Ectodermal cell (in vitro differentiated cells): Measurements from ENCODE around the gene RPL22.

Source experiments
- H3K27ac ChIP-seq: 2 replicates; pipeline ENCODE4 v1.7.0; 2013; ENCODE audit warnings: mild to moderate bottlenecking, low read depth, low read length; ENCODE audit not compliant: insufficient read depth, poor library complexity, severe bottlenecking
- H3K27me3 ChIP-seq: 2 replicates; pipeline ENCODE4 v1.7.0; 2013; ENCODE audit warnings: mild to moderate bottlenecking, low read length; ENCODE audit not compliant: insufficient read depth, control insufficient read depth, poor library complexity, severe bottlenecking
- H3K36me3 ChIP-seq: one replicate; pipeline ENCODE4 v1.7.0; 2013; ENCODE audit warnings: low read length; ENCODE audit not compliant: control insufficient read depth, insufficient read depth
- H3K4me1 ChIP-seq: one replicate; pipeline ENCODE4 v1.7.0; 2013; ENCODE audit warnings: low read length; ENCODE audit not compliant: control insufficient read depth, insufficient read depth
- H3K4me3 ChIP-seq: 2 replicates; pipeline ENCODE4 v1.7.0; 2013; ENCODE audit warnings: low read depth, low read length, control low read depth; ENCODE audit not compliant: insufficient read depth
- H3K9me3 ChIP-seq: 2 replicates; pipeline ENCODE4 v1.7.0; 2013; ENCODE audit warnings: mild to moderate bottlenecking, low read length, moderate library complexity; ENCODE audit not compliant: control insufficient read depth
- WGBS, 2 experiments: methylation state at CpG; one replicate each; pipeline ENCODE4 v1.1.7; 2013; ENCODE audit warnings: missing lambda C conversion rate in 2 of 2; 5-methylcytosine and 5-hydroxymethylcytosine counted together

The RPL22 gene

GRCh38 chr1:6210591-6211355 lies 11.4 kb upstream of the RPL22 start:
- peaks cover 12% of the 10 kb centered on the region for H3K4me1 ChIP-seq

GRCh38 chr1:6209661-6210580 lies 10.5 kb upstream of the RPL22 start:
- H3K27me3 ChIP-seq: peaks cover 52% of the 10 kb centered on the region
- 80 to 82% methylated on average over 17 of the region's 17 CpGs for WGBS, 2 experiments
- H3K4me1 ChIP-seq: peaks cover 12% of the 10 kb centered on the region
- no peaks in the 10 kb centered on the region for H3K9me3 ChIP-seq
- H3K36me3 ChIP-seq: no peaks in the 10 kb centered on the region
- no peak overlapping the region for H3K27ac ChIP-seq
- H3K4me3 ChIP-seq: peak overlapping the region; percentile 32

More at GRCh38 chr1:6210591-6211355, 11.4 kb upstream of the RPL22 start:
- 91 to 94% methylated on average over 29 of the region's 29 CpGs for WGBS, 2 experiments
- Histone ChIP-seq H3K27ac (no peak overlapping the region), H3K9me3 (no peaks in the 10 kb centered on the region), H3K27me3 (peaks cover 44% of the 10 kb centered on the region), H3K36me3 (no peaks in the 10 kb centered on the region), H3K4me3 (no peak overlapping the region)

- WGBS, 2 experiments: 5 to 6% methylated on average over 99 of the region's 99 CpGs
- peak overlapping the region; percentile 32 for H3K4me3 ChIP-seq
These were observed 9.6 kb upstream of the RPL22 start for GRCh38 chr1:6208723-6209660.

GRCh38 chr1:6207921-6208320 lies 8.5 kb upstream of the RPL22 start:
- H3K9me3 ChIP-seq: no peaks in the 10 kb centered on the region
- 89 to 90% methylated on average over 9 to 10 of the region's 10 CpGs for WGBS, 2 experiments
- H3K4me3 ChIP-seq: no peak overlapping the region
- peaks cover 12% of the 10 kb centered on the region for H3K4me1 ChIP-seq
- no peak overlapping the region for H3K27ac ChIP-seq
- peaks cover 53% of the 10 kb centered on the region for H3K27me3 ChIP-seq
- no peaks in the 10 kb centered on the region for H3K36me3 ChIP-seq

More at GRCh38 chr1:6208723-6209660, 9.6 kb upstream of the RPL22 start:
- peaks cover 12% of the 10 kb centered on the region for H3K4me1 ChIP-seq
- H3K27ac ChIP-seq: no peak overlapping the region
- H3K27me3 ChIP-seq: peaks cover 53% of the 10 kb centered on the region
- H3K36me3 ChIP-seq: no peaks in the 10 kb centered on the region
- no peaks in the 10 kb centered on the region for H3K9me3 ChIP-seq

- Histone ChIP-seq H3K36me3 (no peaks in the 10 kb centered on the region), H3K27ac (no peak overlapping the region), H3K4me1 (peaks cover 12% of the 10 kb centered on the region), H3K9me3 (no peaks in the 10 kb centered on the region), H3K27me3 (peaks cover 53% of the 10 kb centered on the region), H3K4me3 (no peak overlapping the region)
- WGBS, 2 experiments: 89 to 90% methylated on average over 19 of the region's 19 CpGs
These were observed 7.9 kb upstream of the RPL22 start for GRCh38 chr1:6207075-6207885.

GRCh38 chr1:6206520-6206855 lies 7.1 kb upstream of the RPL22 start:
- Histone ChIP-seq H3K27me3 (peaks cover 53% of the 10 kb centered on the region), H3K9me3 (no peaks in the 10 kb centered on the region), H3K36me3 (no peaks in the 10 kb centered on the region), H3K4me1 (peaks cover 12% of the 10 kb centered on the region), H3K27ac (no peak overlapping the region), H3K4me3 (no peak overlapping the region)
- WGBS, 2 experiments: 82 to 84% methylated on average over 25 of the region's 25 CpGs

- peaks cover 12% of the 10 kb centered on the region for H3K4me1 ChIP-seq
- H3K9me3 ChIP-seq: no peaks in the 10 kb centered on the region
- WGBS, 2 experiments: 10 to 12% methylated on average over 66 of the region's 66 CpGs
- H3K36me3 ChIP-seq: no peaks in the 10 kb centered on the region
- peak within 1 kb of the TSS; percentile 39 for H3K4me3 ChIP-seq
- H3K27ac ChIP-seq: peak within 1 kb of the TSS; percentile 80
- H3K27me3 ChIP-seq: peaks cover 53% of the 10 kb centered on the region
These were observed 6.6 kb upstream of the RPL22 start, which contains the start of gene RNF207 for GRCh38 chr1:6205849-6206519. TSS of gene RNF207 (plus strand) at chr1:6206119. CDS start at chr1:6206536, 417 bp downstream.

- 89 to 91% methylated on average over 7 of the region's 7 CpGs for WGBS, 2 experiments
These were observed 2.9 kb upstream of the RPL22 start for GRCh38 chr1:6202256-6202655.

More at GRCh38 chr1:6202256-6202655, 2.9 kb upstream of the RPL22 start:
- H3K4me3 ChIP-seq: no peak overlapping the region
- peaks cover 24% of the 10 kb centered on the region for H3K27me3 ChIP-seq
- peaks cover 13% of the 10 kb centered on the region for H3K4me1 ChIP-seq
- no peaks in the 10 kb centered on the region for H3K9me3 ChIP-seq
- H3K36me3 ChIP-seq: no peaks in the 10 kb centered on the region
- H3K27ac ChIP-seq: no peak overlapping the region
